Fibroblast of upper back skin (primary cell): ENCODE data around the gene PHF20.
"Not testable (repeated sequence)": the region's sequence is repeated elsewhere in the genome, so short reads cannot be mapped to it uniquely, and the experiment has no call there.

Source experiments
- DNase-seq: peaks from one replicate; pipeline ENCODE4 v3.0.0-alpha.2; 2013

PHF20 gene

GRCh38 chr20:35984382-35984781, 212.6 kb downstream of the PHF20 start:
- DNase-seq: no peak

DNA sequence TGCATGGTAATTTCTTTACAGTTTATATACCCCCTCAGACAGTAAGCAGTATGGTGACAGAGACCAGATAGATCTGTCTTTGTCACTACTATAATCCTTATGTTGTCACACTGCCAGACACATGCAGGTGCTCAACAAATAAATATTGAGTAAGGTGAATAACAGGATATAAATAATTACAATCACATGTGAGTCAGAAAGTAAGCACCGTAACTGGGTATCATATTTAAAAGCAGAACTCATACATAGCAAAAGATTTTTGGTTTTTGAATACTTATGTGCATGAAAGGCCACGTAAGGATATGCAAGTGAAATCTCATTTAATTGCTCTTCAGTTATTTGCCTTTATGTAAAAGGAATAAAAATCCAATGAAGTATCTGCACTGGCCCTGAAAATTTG, 214.0 kb downstream of the PHF20 start:
- no peak for DNase-seq

DNA sequence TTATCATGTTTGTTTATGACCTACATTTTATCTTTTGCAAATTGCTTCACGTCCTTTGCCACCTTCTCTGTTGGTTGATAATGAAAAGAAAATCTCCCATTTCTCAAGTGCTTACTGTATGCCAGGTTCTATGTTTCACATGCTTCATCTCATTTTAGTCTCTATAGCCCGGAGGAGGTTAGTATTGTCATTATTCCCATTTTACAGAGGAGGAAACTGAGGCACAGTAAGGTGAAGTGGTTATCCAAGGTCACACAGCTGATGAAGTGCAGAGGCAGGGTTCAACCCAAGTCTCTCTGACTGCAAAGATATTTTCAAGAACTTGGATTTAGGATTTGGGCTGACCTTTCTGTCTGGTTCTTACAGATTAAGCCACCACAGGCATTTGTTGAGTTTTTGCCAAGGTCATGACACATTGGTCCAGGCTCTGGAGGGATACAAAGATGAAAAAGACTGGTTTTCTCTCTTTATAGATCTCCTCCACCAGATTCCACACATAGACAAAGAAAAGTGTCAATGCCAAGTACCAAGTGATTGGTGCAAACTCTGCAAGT, 217.2 kb downstream of the PHF20 start:
- peak; percentile 15 for DNase-seq

GRCh38 chr20:35991142-35991771, 219.4 kb downstream of the PHF20 start:
- peak; percentile 12 for DNase-seq

- peak; percentile 65 for DNase-seq
Observed at GRCh38 chr20:35992713-35993335, 221.0 kb downstream of the PHF20 start.

DNA sequence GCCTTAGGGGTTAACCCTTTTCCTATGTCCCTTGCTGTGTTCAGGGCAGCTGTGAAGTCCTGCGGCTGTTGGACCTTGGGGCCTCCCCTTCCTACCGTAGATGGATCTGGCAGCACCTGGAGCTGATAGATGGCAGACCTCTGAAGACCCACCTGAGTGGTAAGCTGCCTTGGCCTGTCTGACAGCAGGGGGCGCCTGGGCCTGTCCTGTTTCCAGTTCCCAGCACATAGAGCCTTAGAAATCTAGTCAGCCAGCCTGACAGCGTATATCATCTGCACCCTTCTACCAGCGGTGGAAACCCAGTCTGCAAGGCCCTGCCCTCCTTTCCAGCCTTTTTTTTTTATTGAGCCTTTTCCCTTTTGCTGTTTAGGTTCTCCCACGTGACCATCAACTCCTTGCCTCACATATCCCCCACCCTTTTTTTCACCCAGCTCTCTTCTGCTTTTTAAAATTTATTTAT, 223.2 kb downstream of the PHF20 start:
- peak; percentile 75 for DNase-seq

DNA sequence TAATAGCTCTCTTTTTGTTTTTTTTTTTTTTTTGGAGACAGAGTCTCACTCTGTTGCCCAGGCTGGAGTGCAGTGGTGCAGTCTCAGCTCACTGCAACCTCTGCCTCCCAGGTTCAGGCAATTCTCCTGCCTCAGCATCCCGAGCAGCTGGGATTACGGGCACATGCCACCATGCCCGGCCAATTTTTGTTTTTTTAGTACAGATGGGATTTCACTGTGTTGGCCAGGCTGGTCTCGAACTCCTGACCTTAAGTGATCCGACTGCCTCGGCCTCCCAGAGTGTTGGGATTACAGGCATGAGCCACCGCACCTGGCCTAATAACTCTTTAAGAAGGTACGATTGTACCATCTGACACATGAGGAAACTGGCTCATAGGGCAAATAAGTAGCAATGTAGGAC, 224.7 kb downstream of the PHF20 start:
- DNase-seq: not testable (repeated sequence)
